IMR-90 (cell line): ENCODE results near the gene CUTC. TPM values are rescaled to one million over a fixed set of nuclear protein-coding genes. Genes with fewer than 3 reads are reported as not detected.
"Not testable (repeated sequence)": the region's sequence is repeated elsewhere in the genome, so short reads cannot be mapped to it uniquely, and the experiment has no call there.

Experiments
- ATAC-seq: fragments of 200-7000 bp; cut with Tn5 transposase; 2 replicates; pipeline ENCODE4 v1.9.1; 2020; ENCODE audit warnings: low read depth, mild to moderate bottlenecking, moderate library complexity
- BruUV-seq: library from RNA; stranded (reverse); fragments of 400-500 nt; replicated peaks from 2 replicates; lab custom pipeline; 2021; lab: Mats Ljungman, UMichigan
- CTCF ChIA-PET: fragments of 300-600 bp; formaldehyde crosslinking; extraction: SDS; loops from one replicate; lab custom pipeline; 2021; ENCODE audit warnings: antibody characterized with exemption; lab: Yijun Ruan, JAX
- POLR2A ChIA-PET: fragments of 300-600 bp; sonication (Branson Sonifier 250); formaldehyde crosslinking; loops from one replicate; lab custom pipeline; 2022; ENCODE audit warnings: antibody characterized with exemption; ENCODE audit not compliant: unreplicated experiment; lab: Charles Lee
- DNase-seq: peaks from one replicate; pipeline ENCODE4 v3.0.0; 2013
- H2AFZ ChIP-seq: replicated peaks from 2 replicates; pipeline ENCODE3; 2013; ENCODE audit warnings: low read length, mild to moderate bottlenecking; ENCODE audit not compliant: poor library complexity
- H2AK5ac ChIP-seq: 2 replicates; pipeline ENCODE4 v1.6.1; 2013; ENCODE audit warnings: low read depth, low read length, inconsistent platforms
- H2AK9ac ChIP-seq: replicated peaks from 2 replicates; pipeline ENCODE3; 2013; ENCODE audit warnings: mild to moderate bottlenecking, low read depth, low read length, moderate library complexity; ENCODE audit not compliant: poor library complexity
- H2BK120ac ChIP-seq: 2 replicates; pipeline ENCODE4 v1.6.1; 2013; ENCODE audit warnings: low read depth, low read length, inconsistent platforms
- H2BK15ac ChIP-seq: 3 replicates; pipeline ENCODE4 v1.6.1; 2013; ENCODE audit warnings: low read depth, low read length, inconsistent platforms
- H2BK20ac ChIP-seq: 2 replicates; pipeline ENCODE4 v1.6.1; 2013; ENCODE audit warnings: low read depth, mild to moderate bottlenecking, inconsistent platforms, low read length, moderate library complexity
- H2BK5ac ChIP-seq: 2 replicates; pipeline ENCODE4 v1.6.1; 2013; ENCODE audit warnings: mild to moderate bottlenecking, low read depth, low read length, inconsistent platforms; ENCODE audit not compliant: poor library complexity, severe bottlenecking
- H3K14ac ChIP-seq: replicated peaks from 2 replicates; pipeline ENCODE4 v1.6.1; 2013; ENCODE audit warnings: low read depth, low read length, inconsistent platforms
- H3K18ac ChIP-seq: 2 replicates; pipeline ENCODE4 v1.6.1; 2013; ENCODE audit warnings: low read depth, low read length, control low read depth
- H3K23ac ChIP-seq: 2 replicates; pipeline ENCODE4 v1.6.1; 2013; ENCODE audit warnings: low read depth, low read length, inconsistent platforms
- H3K27ac ChIP-seq: 2 replicates; pipeline ENCODE4 v1.5.1; 2013; ENCODE audit warnings: mild to moderate bottlenecking, control low read depth, low read length; ENCODE audit not compliant: insufficient read depth
- H3K27me3 ChIP-seq: 2 replicates; pipeline ENCODE4 v1.6.1; 2013; ENCODE audit warnings: low read length; ENCODE audit not compliant: control insufficient read depth, insufficient read depth
- H3K36me3 ChIP-seq: 2 replicates; pipeline ENCODE4 v1.6.1; 2013; ENCODE audit warnings: low read length, mixed read lengths; ENCODE audit not compliant: control insufficient read depth, insufficient read depth
- H3K4ac ChIP-seq: 2 replicates; pipeline ENCODE4 v1.6.1; 2013; ENCODE audit warnings: low read depth, low read length, inconsistent platforms
- H3K4me1 ChIP-seq: 2 replicates; pipeline ENCODE4 v1.6.1; 2013; ENCODE audit warnings: low read length, mixed read lengths; ENCODE audit not compliant: control insufficient read depth, insufficient read depth
- H3K4me2 ChIP-seq: 2 replicates; pipeline ENCODE4 v1.6.1; 2013; ENCODE audit warnings: low read depth, mild to moderate bottlenecking, control low read depth, low read length, moderate library complexity
- H3K4me3 ChIP-seq: 2 replicates; pipeline ENCODE4 v1.5.1; 2013; ENCODE audit warnings: low read depth, mild to moderate bottlenecking, control low read depth, low read length, moderate library complexity; ENCODE audit not compliant: insufficient read depth
- H3K56ac ChIP-seq: 2 replicates; pipeline ENCODE4 v1.6.1; 2013; ENCODE audit warnings: low read length, inconsistent platforms; ENCODE audit not compliant: insufficient read depth; ENCODE audit errors: extremely low read depth
- H3K79me1 ChIP-seq, 2 experiments: 2 replicates each; pipeline ENCODE4 v1.6.1; 2013; ENCODE audit warnings: low read length in 2 of 2, inconsistent platforms in 1 of 2, low read depth in 1 of 2
- H3K9ac ChIP-seq: 2 replicates; pipeline ENCODE4 v1.6.1; 2013; ENCODE audit warnings: low read depth, low read length, control low read depth
- H3K9me1 ChIP-seq: 2 replicates; pipeline ENCODE4 v1.6.1; 2013; ENCODE audit warnings: low read length, inconsistent platforms; ENCODE audit not compliant: insufficient read depth
- H3K9me3 ChIP-seq: 2 replicates; pipeline ENCODE4 v1.6.1; 2013; ENCODE audit warnings: low read length; ENCODE audit not compliant: control insufficient read depth, insufficient read depth
- H4K20me1 ChIP-seq: 2 replicates; pipeline ENCODE4 v1.6.1; 2013; ENCODE audit warnings: low read length, inconsistent platforms; ENCODE audit not compliant: insufficient read depth
- H4K5ac ChIP-seq: 2 replicates; pipeline ENCODE4 v1.6.1; 2013; ENCODE audit warnings: mild to moderate bottlenecking, low read depth, low read length, control low read depth
- H4K8ac ChIP-seq, 2 experiments: 2 replicates each; pipeline ENCODE4 v1.6.1; 2013; ENCODE audit warnings: low read depth in 2 of 2, low read length in 2 of 2, control low read depth in 1 of 2, inconsistent platforms in 1 of 2
- H4K91ac ChIP-seq: 2 replicates; pipeline ENCODE4 v1.6.1; 2013; ENCODE audit warnings: low read depth, low read length, inconsistent platforms; ENCODE audit not compliant: insufficient read depth
- WGBS, 2 experiments: methylation state at CpG; one replicate each; pipeline versions ENCODE4 v1.1.5 to v1.1.7; 2013; ENCODE audit warnings: missing lambda C conversion rate in 2 of 2; ENCODE audit not compliant: insufficient read length in 1 of 2; ENCODE audit errors: extremely low coverage in 2 of 2; 5-methylcytosine and 5-hydroxymethylcytosine counted together
- dilution Hi-C: fragments of 300-500 bp; cut with HindIII; formaldehyde crosslinking; loops from one replicate; pipeline ENCODE4 v1.14.3; 2018; ENCODE audit warnings: low sequenced_read_pairs; ENCODE audit not compliant: unreplicated experiment
- in situ Hi-C: fragments of 300-500 bp; cut with MboI; formaldehyde crosslinking; loops from 3 replicates; pipeline ENCODE4 v1.14.3; 2019; ENCODE audit warnings: low sequenced_read_pairs, inconsistent platforms, mixed read lengths
- intact Hi-C: fragments of 100-400 bp; cut with micrococcal nuclease; formaldehyde crosslinking; loops from 2 replicates; pipeline ENCODE4 v1.10.0; 2022
- polyA plus RNA-seq, 3 experiments: library from polyadenylated mRNA; depleted of rRNA; stranded (reverse); fragments of >200 nt; gene quantifications; 2 replicates each; pipeline ENCODE4 v1.2.3, GENCODE V29; 2012; ENCODE audit warnings: low replicate concordance in 1 of 3
- total RNA-seq: library from RNA; depleted of rRNA; stranded (reverse); fragments of >200 nt; gene quantifications from 2 replicates; pipeline ENCODE4 v1.2.3, GENCODE V29; 2012

The CUTC gene
- total and polyA plus RNA-seq, 2 of the 4 experiments (the other 2 are of a cell fraction), result 7.0 to 10.2 TPM

- in situ Hi-C loops, H2AFZ ChIP-seq, H2BK15ac ChIP-seq, H3K4me2 ChIP-seq, DNase-seq, H3K27ac ChIP-seq, H3K27me3 ChIP-seq, H2BK20ac ChIP-seq, ATAC-seq, dilution Hi-C loops, H3K23ac ChIP-seq, H3K9me3 ChIP-seq, H3K4ac ChIP-seq, H3K56ac ChIP-seq, H4K8ac ChIP-seq, H2BK120ac ChIP-seq, H4K91ac ChIP-seq, H3K9ac ChIP-seq, H3K4me3 ChIP-seq, H2BK5ac ChIP-seq, H3K9me1 ChIP-seq, POLR2A ChIA-PET, H3K4me1 ChIP-seq, H4K5ac ChIP-seq, H2AK9ac ChIP-seq, H3K18ac ChIP-seq, H3K14ac ChIP-seq, BruUV-seq, H4K20me1 ChIP-seq, H2AK5ac ChIP-seq: not testable (repeated sequence)
- H3K79me1 ChIP-seq, result peaks cover 23 to 44% of the 10 kb centered on the region in 2 experiments; a peak in 3 of 4 replicates
- peaks cover 10% of the 10 kb centered on the region for H3K36me3 ChIP-seq
- CTCF ChIA-PET, result interaction anchor here (1.6 kb wide), 1 partner anchor 111 kb away, joined by 5 read pairs; no protein-coding TSS in a partner anchor
- WGBS, 2 experiments, result no CpG with 5 or more reads among the region's 10 CpGs
- intact Hi-C loops, result loop anchor here (5.0 to 10.0 kb wide), 4 partner anchors 48 to 451 kb away; partner anchors contain the start of genes ABCC2 and ERLIN1
Observed at GRCh38 chr10:99734111-99734510, 2.1 kb downstream of the CUTC start.
